ENCODE data around the gene ALKBH3. TPM values are rescaled to one million over a fixed set of nuclear protein-coding genes. Genes with fewer than 3 reads are reported as not detected.

The ALKBH3 gene
- total RNA-seq, 1 experiment from 2014 or later = 36.7 TPM

DNA sequence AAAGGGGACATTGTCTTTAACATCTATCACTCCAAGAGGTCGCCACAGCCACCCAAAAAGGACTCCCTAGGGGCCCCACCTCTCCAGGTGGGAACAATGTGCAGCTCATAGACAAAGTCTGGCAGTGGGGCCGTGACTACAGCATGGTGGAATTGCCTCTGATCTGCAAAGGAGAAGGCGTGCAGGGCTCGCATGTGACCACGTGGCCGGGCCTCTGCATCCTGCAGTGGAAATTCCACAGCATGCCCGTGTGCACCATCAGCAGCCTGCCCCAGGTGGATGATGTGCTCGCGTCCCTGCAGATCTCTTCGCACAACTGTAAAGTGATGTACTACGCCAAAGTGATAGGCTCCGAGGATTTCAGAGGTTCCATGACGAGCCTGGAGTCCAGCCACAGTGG lies 18.5 kb downstream of the ALKBH3 start:
- ChIA-PET POLR2A (no interaction called here), CTCF (interaction anchor here (2.1 kb wide), 1 partner anchor 9 kb away, joined by 6 read pairs; no protein-coding TSS in a partner anchor), RAD21 (ENCODE audit: low non-redundant PET in 1 of 2, low total read pairs in 2 of 2, uncharacterized antibody in 2 of 2, unreplicated experiment in 2 of 2) (no interaction called here)
- Histone ChIP-seq H3K36me3 (ENCODE audit: control insufficient read depth in 1 of 2, insufficient read depth in 2 of 2, low read length in 2 of 2) (peaks cover 8 to 17% of the 10 kb centered on the region in 2 experiments; a peak in 3 of 4 replicates), H3K27me3 (ENCODE audit: insufficient read depth, low read length) (no peaks in the 10 kb centered on the region), H2AFZ (ENCODE audit: low read depth, low read length, poor library complexity, severe bottlenecking) (no peak overlapping the region), H3K4me1 (ENCODE audit: control insufficient read depth in 1 of 2, insufficient read depth in 2 of 2, low read length in 2 of 2) (no peaks in the 10 kb centered on the region), H3K79me2 (ENCODE audit: insufficient read depth, low read length) (no peaks in the 10 kb centered on the region), H3K27ac (ENCODE audit: low read depth, low read length) (no peak overlapping the region), H3K9ac (ENCODE audit: low read length) (no peak overlapping the region), H3K4me2 (ENCODE audit: low read length) (no peak overlapping the region), H3K9me2 (ENCODE audit: insufficient read depth) (no peaks in the 10 kb centered on the region), H4K20me1 (ENCODE audit: insufficient read depth) (no peaks in the 10 kb centered on the region), H3K9me3 (ENCODE audit: control insufficient read depth in 1 of 2, insufficient read depth in 1 of 2, low read depth in 1 of 2, low read length in 2 of 2) (no peaks in the 10 kb centered on the region), H3K4me3 (replicated peaks in 1 of 2; ENCODE audit: low read depth in 1 of 2, low read length in 2 of 2) (no peak overlapping the region)
- no peak for TF ChIP-seq SP1 (IDR thresholded peaks at IDR 0.05; ENCODE audit: low read depth)
- TF ChIP-seq CBX3 (IDR thresholded peaks at IDR 0.05; ENCODE audit: low read depth) = no peak
- TF ChIP-seq ZNF274 (IDR thresholded peaks at IDR 0.05; ENCODE audit: low read depth, low read length) = no peak
- TF ChIP-seq ELF1 (IDR thresholded peaks at IDR 0.05; ENCODE audit: borderline replicate concordance, low read depth) = no peak
- TF ChIP-seq, protein P1, sequence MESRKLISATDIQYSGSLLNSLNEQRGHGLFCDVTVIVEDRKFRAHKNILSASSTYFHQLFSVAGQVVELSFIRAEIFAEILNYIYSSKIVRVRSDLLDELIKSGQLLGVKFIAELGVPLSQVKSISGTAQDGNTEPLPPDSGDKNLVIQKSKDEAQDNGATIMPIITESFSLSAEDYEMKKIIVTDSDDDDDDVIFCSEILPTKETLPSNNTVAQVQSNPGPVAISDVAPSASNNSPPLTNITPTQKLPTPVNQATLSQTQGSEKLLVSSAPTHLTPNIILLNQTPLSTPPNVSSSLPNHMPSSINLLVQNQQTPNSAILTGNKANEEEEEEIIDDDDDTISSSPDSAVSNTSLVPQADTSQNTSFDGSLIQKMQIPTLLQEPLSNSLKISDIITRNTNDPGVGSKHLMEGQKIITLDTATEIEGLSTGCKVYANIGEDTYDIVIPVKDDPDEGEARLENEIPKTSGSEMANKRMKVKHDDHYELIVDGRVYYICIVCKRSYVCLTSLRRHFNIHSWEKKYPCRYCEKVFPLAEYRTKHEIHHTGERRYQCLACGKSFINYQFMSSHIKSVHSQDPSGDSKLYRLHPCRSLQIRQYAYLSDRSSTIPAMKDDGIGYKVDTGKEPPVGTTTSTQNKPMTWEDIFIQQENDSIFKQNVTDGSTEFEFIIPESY (IDR thresholded peaks at IDR 0.05; ENCODE audit: extremely low read depth, insufficient replicate concordance, low read length) = no peak
- TF ChIP-seq JUND (IDR thresholded peaks at IDR 0.05) = no peak
- no peak for TF ChIP-seq EZH2 (IDR thresholded peaks at IDR 0.05)
- TF ChIP-seq FOSL1 (IDR thresholded peaks at IDR 0.05; ENCODE audit: low read depth) = no peak
- no peak for TF ChIP-seq POLR2AphosphoS5 (IDR thresholded peaks at IDR 0.05; ENCODE audit: low read depth, low read length)
- TF ChIP-seq EGR1 (IDR thresholded peaks at IDR 0.05; ENCODE audit: low read depth) = no peak
- TF ChIP-seq EZH2phosphoT487 (IDR thresholded peaks at IDR 0.05; ENCODE audit: borderline replicate concordance) = no peak
- TF ChIP-seq, protein P2, sequence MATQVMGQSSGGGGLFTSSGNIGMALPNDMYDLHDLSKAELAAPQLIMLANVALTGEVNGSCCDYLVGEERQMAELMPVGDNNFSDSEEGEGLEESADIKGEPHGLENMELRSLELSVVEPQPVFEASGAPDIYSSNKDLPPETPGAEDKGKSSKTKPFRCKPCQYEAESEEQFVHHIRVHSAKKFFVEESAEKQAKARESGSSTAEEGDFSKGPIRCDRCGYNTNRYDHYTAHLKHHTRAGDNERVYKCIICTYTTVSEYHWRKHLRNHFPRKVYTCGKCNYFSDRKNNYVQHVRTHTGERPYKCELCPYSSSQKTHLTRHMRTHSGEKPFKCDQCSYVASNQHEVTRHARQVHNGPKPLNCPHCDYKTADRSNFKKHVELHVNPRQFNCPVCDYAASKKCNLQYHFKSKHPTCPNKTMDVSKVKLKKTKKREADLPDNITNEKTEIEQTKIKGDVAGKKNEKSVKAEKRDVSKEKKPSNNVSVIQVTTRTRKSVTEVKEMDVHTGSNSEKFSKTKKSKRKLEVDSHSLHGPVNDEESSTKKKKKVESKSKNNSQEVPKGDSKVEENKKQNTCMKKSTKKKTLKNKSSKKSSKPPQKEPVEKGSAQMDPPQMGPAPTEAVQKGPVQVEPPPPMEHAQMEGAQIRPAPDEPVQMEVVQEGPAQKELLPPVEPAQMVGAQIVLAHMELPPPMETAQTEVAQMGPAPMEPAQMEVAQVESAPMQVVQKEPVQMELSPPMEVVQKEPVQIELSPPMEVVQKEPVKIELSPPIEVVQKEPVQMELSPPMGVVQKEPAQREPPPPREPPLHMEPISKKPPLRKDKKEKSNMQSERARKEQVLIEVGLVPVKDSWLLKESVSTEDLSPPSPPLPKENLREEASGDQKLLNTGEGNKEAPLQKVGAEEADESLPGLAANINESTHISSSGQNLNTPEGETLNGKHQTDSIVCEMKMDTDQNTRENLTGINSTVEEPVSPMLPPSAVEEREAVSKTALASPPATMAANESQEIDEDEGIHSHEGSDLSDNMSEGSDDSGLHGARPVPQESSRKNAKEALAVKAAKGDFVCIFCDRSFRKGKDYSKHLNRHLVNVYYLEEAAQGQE (IDR thresholded peaks at IDR 0.05; ENCODE audit: low read depth) = no peak
- TF ChIP-seq, protein P3, sequence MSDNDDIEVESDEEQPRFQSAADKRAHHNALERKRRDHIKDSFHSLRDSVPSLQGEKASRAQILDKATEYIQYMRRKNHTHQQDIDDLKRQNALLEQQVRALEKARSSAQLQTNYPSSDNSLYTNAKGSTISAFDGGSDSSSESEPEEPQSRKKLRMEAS (IDR thresholded peaks at IDR 0.05) = no peak
- TF ChIP-seq RAD21 (IDR thresholded peaks at IDR 0.05; ENCODE audit: low read depth) = no peak
- TF ChIP-seq, protein P4, sequence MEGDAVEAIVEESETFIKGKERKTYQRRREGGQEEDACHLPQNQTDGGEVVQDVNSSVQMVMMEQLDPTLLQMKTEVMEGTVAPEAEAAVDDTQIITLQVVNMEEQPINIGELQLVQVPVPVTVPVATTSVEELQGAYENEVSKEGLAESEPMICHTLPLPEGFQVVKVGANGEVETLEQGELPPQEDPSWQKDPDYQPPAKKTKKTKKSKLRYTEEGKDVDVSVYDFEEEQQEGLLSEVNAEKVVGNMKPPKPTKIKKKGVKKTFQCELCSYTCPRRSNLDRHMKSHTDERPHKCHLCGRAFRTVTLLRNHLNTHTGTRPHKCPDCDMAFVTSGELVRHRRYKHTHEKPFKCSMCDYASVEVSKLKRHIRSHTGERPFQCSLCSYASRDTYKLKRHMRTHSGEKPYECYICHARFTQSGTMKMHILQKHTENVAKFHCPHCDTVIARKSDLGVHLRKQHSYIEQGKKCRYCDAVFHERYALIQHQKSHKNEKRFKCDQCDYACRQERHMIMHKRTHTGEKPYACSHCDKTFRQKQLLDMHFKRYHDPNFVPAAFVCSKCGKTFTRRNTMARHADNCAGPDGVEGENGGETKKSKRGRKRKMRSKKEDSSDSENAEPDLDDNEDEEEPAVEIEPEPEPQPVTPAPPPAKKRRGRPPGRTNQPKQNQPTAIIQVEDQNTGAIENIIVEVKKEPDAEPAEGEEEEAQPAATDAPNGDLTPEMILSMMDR (IDR thresholded peaks at IDR 0.05 in 2 of 3, conservative IDR thresholded peaks at IDR 0.05 in 1 of 3; ENCODE audit: borderline replicate concordance in 1 of 3, insufficient read depth in 1 of 3, low read depth in 2 of 3, low read length in 2 of 3) = no peak
- TF ChIP-seq, protein P5, sequence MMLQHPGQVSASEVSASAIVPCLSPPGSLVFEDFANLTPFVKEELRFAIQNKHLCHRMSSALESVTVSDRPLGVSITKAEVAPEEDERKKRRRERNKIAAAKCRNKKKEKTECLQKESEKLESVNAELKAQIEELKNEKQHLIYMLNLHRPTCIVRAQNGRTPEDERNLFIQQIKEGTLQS (IDR thresholded peaks at IDR 0.05) = no peak
- TF ChIP-seq TCF7L2 (IDR thresholded peaks at IDR 0.05; ENCODE audit: borderline replicate concordance, extremely low read depth, insufficient read depth, insufficient read length) = no peak
- no peak for DNase-seq (ENCODE audit: low read depth, low spot score)
- ATAC-seq = no peak
- BruUV-seq (replicated peaks) = no TSS peak
- intact Hi-C loops (cut with micrococcal nuclease) = no loop called here
